Endothelial cell of umbilical vein (primary cell): ENCODE results near the gene ECM2. TPM values are rescaled to one million over a fixed set of nuclear protein-coding genes. Genes with fewer than 3 reads are reported as not detected.

Experiments
- BruUV-seq: library from RNA; stranded (reverse); fragments of 400-500 nt; replicated peaks from 2 replicates; lab custom pipeline; 2021; lab: Mats Ljungman, UMichigan
- CTCF ChIA-PET: fragments of 300-600, 350-600 bp; sonication (Branson Sonifier 250); formaldehyde crosslinking; loops from one replicate; lab custom pipeline; 2021; ENCODE audit warnings: antibody characterized with exemption, inconsistent platforms; lab: Charles Lee
- POLR2A ChIA-PET: fragments of 300-600, 350-600 bp; sonication (Branson Sonifier 250); formaldehyde crosslinking; loops from one replicate; lab custom pipeline; 2021; ENCODE audit warnings: antibody characterized with exemption, inconsistent platforms; lab: Charles Lee
- DNase-seq: peaks from one replicate; pipeline ENCODE4 v3.0.0-alpha.2; 2011; ENCODE audit warnings: low read depth, low spot score
- FAIRE-seq: peaks from 2 replicates; lab custom pipeline; 2011; peaks lifted over from hg19 to GRCh38; lab: Jason Lieb, UNC
- H2AFZ ChIP-seq: 2 replicates; pipeline ENCODE4 v1.6.0; 2012; ENCODE audit warnings: low read depth, low read length, control low read depth, inconsistent platforms
- H3K27ac ChIP-seq: 2 replicates; pipeline ENCODE4 v1.5.1; 2011; ENCODE audit warnings: low read depth, mild to moderate bottlenecking, control low read depth, low read length, moderate library complexity; ENCODE audit not compliant: insufficient read depth
- H3K27me3 ChIP-seq, 2 experiments: 2 replicates each; pipeline versions ENCODE4 v1.6.0 to v1.6.1; 2011; ENCODE audit warnings: low read length in 2 of 2, mixed read lengths in 1 of 2; ENCODE audit not compliant: control insufficient read depth in 2 of 2, insufficient read depth in 2 of 2
- H3K36me3 ChIP-seq, 2 experiments: 2 replicates in 1 of 2; 3 replicates in 1 of 2; pipeline ENCODE4 v1.5.1; 2011; ENCODE audit warnings: low read length in 2 of 2, mild to moderate bottlenecking in 1 of 2, moderate library complexity in 1 of 2; ENCODE audit not compliant: control insufficient read depth in 2 of 2, insufficient read depth in 2 of 2; ENCODE audit errors: extremely low read depth in 1 of 2
- H3K4me1 ChIP-seq: 3 replicates; pipeline ENCODE4 v1.5.1; 2011; ENCODE audit warnings: mild to moderate bottlenecking, low read length; ENCODE audit not compliant: control insufficient read depth, insufficient read depth; ENCODE audit errors: extremely low read depth
- H3K4me2 ChIP-seq: 2 replicates; pipeline ENCODE4 v1.6.1; 2011; ENCODE audit warnings: low read length, control low read depth, mixed read lengths; ENCODE audit not compliant: insufficient read depth
- H3K4me3 ChIP-seq, 3 experiments: fragments of 200-600 bp in 1 of 3; sonication (generic), shearing (Covaris generic) in 1 of 3; replicated peaks in 1 of 3; 2 replicates each; pipeline ENCODE4 v1.5.1; 2011 to 2016; ENCODE audit warnings: control low read depth in 3 of 3, low read length in 3 of 3, mild to moderate bottlenecking in 2 of 3, inconsistent platforms in 1 of 3, low read depth in 1 of 3, moderate library complexity in 1 of 3; ENCODE audit not compliant: insufficient read depth in 1 of 3
- H3K79me2 ChIP-seq: 2 replicates; pipeline ENCODE4 v1.6.0; 2012; ENCODE audit warnings: low read length, inconsistent platforms; ENCODE audit not compliant: control insufficient read depth, insufficient read depth
- H3K9ac ChIP-seq: replicated peaks from 2 replicates; pipeline ENCODE3; 2011; ENCODE audit warnings: low read length, control low read depth; ENCODE audit not compliant: insufficient read depth; ENCODE audit errors: extremely low read depth
- H3K9me1 ChIP-seq: replicated peaks from 3 replicates; pipeline ENCODE4 v1.6.0; 2011; ENCODE audit warnings: mild to moderate bottlenecking, low read length; ENCODE audit not compliant: control insufficient read depth, insufficient read depth; ENCODE audit errors: extremely low read depth
- H3K9me3 ChIP-seq: replicated peaks from 2 replicates; pipeline ENCODE4 v1.5.1; 2012; ENCODE audit warnings: low read length, inconsistent platforms; ENCODE audit not compliant: control insufficient read depth, insufficient read depth
- H4K20me1 ChIP-seq: replicated peaks from 2 replicates; pipeline ENCODE3; 2011; ENCODE audit warnings: mild to moderate bottlenecking, low read length; ENCODE audit not compliant: control insufficient read depth, insufficient read depth; ENCODE audit errors: extremely low read depth
- FOS ChIP-seq: IDR thresholded peaks from 2 replicates; pipeline ENCODE4 v1.6.1; 2011; ENCODE audit warnings: mild to moderate bottlenecking, low read length, moderate library complexity, borderline replicate concordance; ENCODE audit not compliant: insufficient read depth
- JUN ChIP-seq: IDR thresholded peaks from 2 replicates; pipeline ENCODE4 v1.6.1; 2011; ENCODE audit warnings: borderline replicate concordance, low read depth; ENCODE audit not compliant: insufficient read length, insufficient read depth
- MYC ChIP-seq: IDR thresholded peaks from one replicate; pipeline ENCODE4 v1.6.1; 2011; ENCODE audit warnings: mild to moderate bottlenecking, low read depth, low read length
- POLR2A ChIP-seq: IDR thresholded peaks from 2 replicates; pipeline ENCODE4 v1.6.1; 2012; ENCODE audit warnings: low read depth, mild to moderate bottlenecking, control low read depth, low read length
- dilution Hi-C: fragments of 300-500 bp; cut with MboI; formaldehyde crosslinking; loops from one replicate; pipeline ENCODE4 v1.15.0; 2019; ENCODE audit warnings: low sequenced_read_pairs; ENCODE audit not compliant: extremely low pct_ligation_motif_present
- intact Hi-C: fragments of 100-400 bp; cut with micrococcal nuclease; formaldehyde crosslinking; loops from one replicate; pipeline ENCODE4 v1.10.0; 2022
- polyA plus RNA-seq, 4 experiments: library from polyadenylated mRNA; depleted of rRNA in 3 of 4; stranded (reverse) in 3 of 4; unstranded in 1 of 4; fragments of >200 nt; gene quantifications; 2 replicates each; pipeline versions ENCODE4 v1.2.1 to v1.2.3, GENCODE V29; 2011 to 2012; ENCODE audit warnings: missing spikeins in 1 of 4
- total RNA-seq: library from RNA; stranded (reverse); gene quantifications from 2 replicates; pipeline ENCODE4 v1.2.3, GENCODE V29; 2021
- TF ChIP-seq, protein P1 (sequence below): IDR thresholded peaks from 2 replicates; pipeline ENCODE4 v1.6.1; 2011; ENCODE audit not compliant: insufficient read depth, insufficient read length
- TF ChIP-seq, protein P2 (sequence below), 2 donors: IDR thresholded peaks; 1 replicate in 1 of 2; 2 replicates in 1 of 2; pipeline ENCODE4 v1.5.1; 2011; ENCODE audit warnings: low read length in 2 of 2, mild to moderate bottlenecking in 2 of 2, moderate library complexity in 2 of 2, control low read depth in 1 of 2, inconsistent platforms in 1 of 2, low read depth in 1 of 2; ENCODE audit not compliant: insufficient read depth in 1 of 2; ENCODE audit errors: extremely low read depth in 1 of 2

The ECM2 gene
- total and polyA plus RNA-seq, 2 donors (not counting 3 experiments of a cell fraction or from before 2014, with no cell fraction given): 0.03 TPM; not detected in 1

DNA sequence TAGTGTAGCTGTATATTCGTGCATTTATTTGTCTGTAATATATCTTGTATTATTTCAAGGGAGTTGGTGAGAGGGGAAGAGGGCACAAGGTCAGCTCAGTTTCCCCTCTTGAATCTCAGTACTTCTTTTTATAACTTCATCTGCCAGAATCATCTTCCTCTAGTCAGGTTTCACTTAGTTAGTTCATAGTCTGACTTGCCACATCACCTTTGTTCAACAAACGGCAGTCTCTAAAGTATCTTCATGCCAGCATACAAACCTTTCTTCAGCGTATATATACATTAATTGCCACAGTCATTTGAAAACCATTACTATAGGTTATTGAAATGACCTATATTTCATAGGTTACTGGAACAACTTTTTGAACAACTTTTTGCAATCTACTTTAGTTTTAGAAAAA is 1.6 kb downstream of the ECM2 start:
- Histone ChIP-seq H3K36me3 (no peaks in the 10 kb centered on the region), H3K9me3 (no peaks in the 10 kb centered on the region), H3K27me3 (no peaks in the 10 kb centered on the region), H3K9ac (no peak overlapping the region), H4K20me1 (no peaks in the 10 kb centered on the region), H3K27ac (no peak overlapping the region), H3K4me2 (no peak overlapping the region), H3K9me1 (no peaks in the 10 kb centered on the region), H3K4me1 (no peaks in the 10 kb centered on the region), H3K4me3 (no peak overlapping the region), H3K79me2 (no peaks in the 10 kb centered on the region), H2AFZ (no peak overlapping the region)
- ChIA-PET POLR2A (no interaction called here), CTCF (no interaction called here)
- TF ChIP-seq POLR2A (no peak), MYC (no peak), JUN (no peak)
- dilution Hi-C loops (no loop called here), intact Hi-C loops (no loop called here)
- BruUV-seq: no TSS peak
- no peak for DNase-seq
- FAIRE-seq: no peak

DNA sequence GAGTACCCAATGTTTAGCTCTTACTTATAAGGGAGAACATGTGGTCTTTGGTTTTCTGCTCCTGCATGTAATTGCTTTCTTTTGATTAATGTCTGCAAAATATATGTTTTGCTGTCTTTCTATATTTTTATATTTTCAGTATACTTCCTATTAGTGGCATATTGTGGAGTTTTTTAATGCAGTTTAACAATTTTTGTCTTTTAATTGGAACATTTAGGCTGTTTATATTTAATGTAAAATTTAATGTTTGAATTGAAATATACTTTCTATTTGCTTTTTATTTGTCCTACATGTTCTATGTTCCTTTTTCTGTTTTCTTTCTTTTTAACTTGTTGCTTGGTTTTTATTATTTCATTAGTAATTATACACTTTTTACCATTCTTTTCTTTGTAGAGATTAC is 4.9 kb downstream of the ECM2 start:
- intact Hi-C loops: no loop called here
- FAIRE-seq: no peak

More for the DNA sequence above, 4.9 kb downstream of the ECM2 start:
- H3K9me1 ChIP-seq: no peaks in the 10 kb centered on the region
- no peaks in the 10 kb centered on the region for H3K27me3 ChIP-seq
- TF ChIP-seq POLR2A (no peak), FOS (no peak), JUN (no peak)
- TF ChIP-seq, protein P1, sequence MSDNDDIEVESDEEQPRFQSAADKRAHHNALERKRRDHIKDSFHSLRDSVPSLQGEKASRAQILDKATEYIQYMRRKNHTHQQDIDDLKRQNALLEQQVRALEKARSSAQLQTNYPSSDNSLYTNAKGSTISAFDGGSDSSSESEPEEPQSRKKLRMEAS: no peak
- TF ChIP-seq, protein P2, sequence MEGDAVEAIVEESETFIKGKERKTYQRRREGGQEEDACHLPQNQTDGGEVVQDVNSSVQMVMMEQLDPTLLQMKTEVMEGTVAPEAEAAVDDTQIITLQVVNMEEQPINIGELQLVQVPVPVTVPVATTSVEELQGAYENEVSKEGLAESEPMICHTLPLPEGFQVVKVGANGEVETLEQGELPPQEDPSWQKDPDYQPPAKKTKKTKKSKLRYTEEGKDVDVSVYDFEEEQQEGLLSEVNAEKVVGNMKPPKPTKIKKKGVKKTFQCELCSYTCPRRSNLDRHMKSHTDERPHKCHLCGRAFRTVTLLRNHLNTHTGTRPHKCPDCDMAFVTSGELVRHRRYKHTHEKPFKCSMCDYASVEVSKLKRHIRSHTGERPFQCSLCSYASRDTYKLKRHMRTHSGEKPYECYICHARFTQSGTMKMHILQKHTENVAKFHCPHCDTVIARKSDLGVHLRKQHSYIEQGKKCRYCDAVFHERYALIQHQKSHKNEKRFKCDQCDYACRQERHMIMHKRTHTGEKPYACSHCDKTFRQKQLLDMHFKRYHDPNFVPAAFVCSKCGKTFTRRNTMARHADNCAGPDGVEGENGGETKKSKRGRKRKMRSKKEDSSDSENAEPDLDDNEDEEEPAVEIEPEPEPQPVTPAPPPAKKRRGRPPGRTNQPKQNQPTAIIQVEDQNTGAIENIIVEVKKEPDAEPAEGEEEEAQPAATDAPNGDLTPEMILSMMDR (IDR thresholded peaks at IDR 0.05; ENCODE audit: extremely low read depth in 1 of 2, insufficient read depth in 1 of 2, low read depth in 1 of 2, low read length in 2 of 2): no peak
- DNase-seq: no peak
- dilution Hi-C loops: no loop called here
- H2AFZ ChIP-seq: no peak overlapping the region
- ChIA-PET POLR2A (no interaction called here), CTCF (no interaction called here)
- no peak overlapping the region for H3K4me2 ChIP-seq
- H3K4me1 ChIP-seq: no peaks in the 10 kb centered on the region
- no peak overlapping the region for H3K4me3 ChIP-seq
- no peak overlapping the region for H3K27ac ChIP-seq
- no TSS peak for BruUV-seq
- no peaks in the 10 kb centered on the region for H3K9me3 ChIP-seq
- no peaks in the 10 kb centered on the region for H4K20me1 ChIP-seq
- no peak overlapping the region for H3K9ac ChIP-seq
- H3K36me3 ChIP-seq: no peaks in the 10 kb centered on the region
- no peaks in the 10 kb centered on the region for H3K79me2 ChIP-seq
